Mucosa of stomach (tissue), 1 donor: ENCODE measurements around the gene CNOT6L.
"Not testable (repeated sequence)": the region's sequence is repeated elsewhere in the genome, so short reads cannot be mapped to it uniquely, and the experiment has no call there.

Experiments
- H3K27me3 ChIP-seq: one replicate; pipeline ENCODE4 v1.7.0; 2013; ENCODE audit warnings: mild to moderate bottlenecking, low read length; ENCODE audit not compliant: control insufficient read depth, insufficient read depth
- H3K36me3 ChIP-seq: one replicate; pipeline ENCODE4 v1.7.0; 2013; ENCODE audit warnings: low read length; ENCODE audit not compliant: control insufficient read depth, insufficient read depth
- H3K4me1 ChIP-seq: one replicate; pipeline ENCODE4 v1.7.0; 2013; ENCODE audit warnings: mild to moderate bottlenecking, low read length; ENCODE audit not compliant: control insufficient read depth, insufficient read depth
- H3K4me3 ChIP-seq: one replicate; pipeline ENCODE4 v1.7.0; 2013; ENCODE audit warnings: low read length
- H3K9ac ChIP-seq: one replicate; pipeline ENCODE4 v1.7.0; 2013; ENCODE audit warnings: mild to moderate bottlenecking, low read length, moderate library complexity
- H3K9me3 ChIP-seq: one replicate; pipeline ENCODE4 v1.7.0; 2013; ENCODE audit warnings: mild to moderate bottlenecking, low read length, moderate library complexity; ENCODE audit not compliant: control insufficient read depth
- donor health status: Pancreatic carcinoma.

Gene CNOT6L

DNA sequence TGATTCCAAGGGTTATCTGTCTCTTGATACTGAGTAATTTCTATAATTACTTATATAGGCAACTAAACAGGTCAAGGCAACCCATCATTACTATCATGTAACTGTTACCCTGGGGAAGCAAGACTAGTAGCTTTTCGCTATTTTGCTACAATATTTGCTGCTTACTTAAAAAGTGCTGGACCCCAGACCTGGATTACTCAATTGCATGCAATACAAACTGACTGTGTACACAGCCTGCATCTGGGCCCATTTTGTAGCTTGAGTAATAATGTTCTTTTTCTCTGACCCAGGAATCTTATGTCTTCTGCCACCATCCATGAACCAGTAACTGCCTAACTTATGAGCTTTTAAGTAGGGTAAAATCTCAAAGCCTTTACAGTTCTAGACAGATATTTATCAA, 53.4 kb downstream of the CNOT6L start:
- Histone ChIP-seq H3K9me3 (no peaks in the 10 kb centered on the region), H3K36me3 (no peaks in the 10 kb centered on the region), H3K27me3 (no peaks in the 10 kb centered on the region)

DNA sequence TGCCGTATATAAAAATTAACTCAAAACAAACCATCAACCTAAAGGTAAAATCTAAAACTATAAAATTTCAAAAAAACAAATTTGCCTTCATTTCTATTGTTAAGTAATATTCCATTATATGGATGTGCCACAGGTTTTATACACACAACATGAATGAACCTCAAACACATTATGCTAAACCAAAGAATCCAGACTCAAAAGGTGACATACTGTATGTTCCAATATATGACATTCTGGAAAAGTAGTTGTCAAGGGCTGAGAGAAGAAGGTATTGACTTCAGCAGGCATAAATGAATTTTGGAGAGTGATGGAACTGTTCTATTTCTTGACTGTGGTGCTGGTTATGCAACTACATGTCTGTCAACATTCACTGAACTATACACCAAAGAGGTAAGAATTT, 56.6 kb downstream of the CNOT6L start:
- Histone ChIP-seq H3K9ac (no peak overlapping the region), H3K36me3 (no peaks in the 10 kb centered on the region), H3K4me1 (no peaks in the 10 kb centered on the region), H3K27me3 (no peaks in the 10 kb centered on the region), H3K9me3 (no peaks in the 10 kb centered on the region), H3K4me3 (no peak overlapping the region)

More for the DNA sequence above, 53.4 kb downstream of the CNOT6L start:
- H3K4me1 ChIP-seq = no peaks in the 10 kb centered on the region
- no peak overlapping the region for H3K9ac ChIP-seq
- H3K4me3 ChIP-seq = no peak overlapping the region

DNA sequence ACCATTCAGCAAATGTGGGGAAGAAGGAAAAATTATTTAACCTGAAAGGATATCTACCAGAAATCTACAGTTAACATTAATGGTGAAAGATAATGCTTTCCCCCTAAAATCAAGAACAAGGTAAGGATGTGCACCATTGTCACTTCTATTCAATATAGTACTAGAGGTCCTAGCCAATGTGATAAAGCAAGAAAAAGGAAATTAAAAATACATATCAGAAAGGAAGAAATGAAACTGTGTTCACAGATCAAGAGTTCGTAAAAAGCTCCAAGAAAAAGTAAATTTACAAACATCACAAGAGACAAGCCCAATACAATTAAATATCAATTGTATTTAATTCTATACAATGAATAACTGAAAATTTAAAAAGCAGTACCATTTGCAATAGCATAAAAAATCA, 57.6 kb downstream of the CNOT6L start:
- H3K9me3 ChIP-seq = no peaks in the 10 kb centered on the region
- H3K27me3 ChIP-seq = no peaks in the 10 kb centered on the region
- no peak overlapping the region for H3K4me3 ChIP-seq
- H3K9ac ChIP-seq = no peak overlapping the region
- H3K36me3 ChIP-seq = no peaks in the 10 kb centered on the region
- H3K4me1 ChIP-seq = no peaks in the 10 kb centered on the region

DNA sequence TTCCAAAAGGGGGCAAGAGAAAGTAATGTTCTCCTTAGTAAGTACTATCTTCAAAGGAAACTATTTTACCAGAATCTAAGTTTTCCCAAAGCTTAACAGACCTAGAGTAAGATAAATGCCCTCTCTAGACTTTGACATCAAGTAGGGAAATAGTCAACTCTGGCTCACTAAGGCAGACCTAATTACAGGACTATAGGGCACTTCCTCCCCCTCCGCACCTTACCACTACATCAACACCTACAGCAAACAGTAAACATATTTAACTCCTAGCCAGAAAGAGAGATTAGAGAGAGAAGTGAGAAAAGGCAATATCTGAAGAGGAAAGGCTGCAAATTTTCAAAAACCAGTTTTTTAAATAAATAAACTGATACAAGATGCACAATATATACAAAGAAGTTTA, 60.4 kb downstream of the CNOT6L start:
- H3K36me3 ChIP-seq = no peaks in the 10 kb centered on the region
- H3K27me3 ChIP-seq = no peaks in the 10 kb centered on the region
- no peaks in the 10 kb centered on the region for H3K4me1 ChIP-seq
- H3K9me3 ChIP-seq = no peaks in the 10 kb centered on the region
- no peak overlapping the region for H3K9ac ChIP-seq
- H3K4me3 ChIP-seq = no peak overlapping the region

DNA sequence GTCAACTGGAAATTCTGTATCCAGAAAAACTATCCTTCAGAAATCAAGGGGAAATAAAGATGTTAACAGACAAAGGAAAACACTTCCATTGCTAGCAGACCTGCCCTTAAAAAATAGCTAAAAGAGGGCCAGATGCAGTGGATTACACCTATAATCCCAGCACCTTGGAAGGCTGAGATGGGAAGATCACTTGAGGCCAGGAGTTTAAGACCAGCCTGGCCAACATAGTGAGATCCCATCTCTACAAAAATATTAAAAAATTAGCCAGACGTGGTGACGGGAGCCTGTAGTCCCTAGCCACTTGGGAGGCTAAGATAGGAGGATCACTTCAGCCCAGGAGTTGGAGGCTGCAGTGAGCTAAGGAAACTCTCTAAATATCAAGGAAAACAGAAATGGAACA, 67.4 kb downstream of the CNOT6L start:
- Histone ChIP-seq H3K36me3 (no peaks in the 10 kb centered on the region), H3K4me3 (no peak overlapping the region), H3K4me1 (no peaks in the 10 kb centered on the region), H3K27me3 (no peaks in the 10 kb centered on the region), H3K9ac (no peak overlapping the region), H3K9me3 (no peaks in the 10 kb centered on the region)

DNA sequence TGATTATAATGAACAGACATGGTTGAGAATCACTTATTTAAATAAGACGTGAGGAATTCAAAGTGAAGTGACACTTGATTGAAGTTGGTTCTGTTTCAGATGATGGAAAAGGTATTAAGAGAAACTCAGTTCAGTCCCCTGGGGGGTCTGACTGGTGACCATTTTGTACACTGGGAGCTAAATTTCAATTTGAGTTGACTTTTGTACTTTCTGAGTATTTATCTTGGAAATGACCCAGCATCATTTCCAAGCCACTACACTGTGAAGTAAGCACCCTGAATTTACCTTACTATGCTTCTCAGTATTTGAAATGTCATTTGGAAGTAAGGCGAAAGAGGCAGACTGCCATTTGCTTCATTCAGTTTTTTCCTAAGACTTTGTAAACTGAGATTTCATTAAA, 73.4 kb downstream of the CNOT6L start:
- H3K36me3 ChIP-seq = no peaks in the 10 kb centered on the region
- H3K4me1 ChIP-seq = no peaks in the 10 kb centered on the region
- H3K9me3 ChIP-seq = no peaks in the 10 kb centered on the region
- H3K9ac ChIP-seq = no peak overlapping the region
- no peak overlapping the region for H3K4me3 ChIP-seq
- no peaks in the 10 kb centered on the region for H3K27me3 ChIP-seq

DNA sequence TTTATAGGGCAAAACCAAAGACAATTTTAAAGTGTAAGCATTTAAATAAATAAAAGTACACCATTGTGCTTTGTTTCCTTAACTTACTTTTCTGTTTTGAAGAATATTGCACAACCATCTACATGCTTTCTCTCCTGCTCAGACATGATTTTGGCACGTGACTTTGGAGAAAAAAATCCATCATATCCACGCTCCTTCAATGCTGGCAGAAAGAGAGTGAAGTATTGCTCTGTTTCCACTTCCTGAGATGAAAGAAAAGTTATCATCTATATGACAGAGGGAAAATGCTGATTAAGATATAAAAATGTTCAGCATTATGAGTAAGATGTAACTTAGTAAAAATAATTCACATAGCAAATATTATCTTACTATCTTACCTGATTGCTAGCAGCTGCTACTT, 77.1 kb downstream of the CNOT6L start:
- Histone ChIP-seq H3K9me3 (no peaks in the 10 kb centered on the region), H3K36me3 (no peaks in the 10 kb centered on the region), H3K4me3 (no peak overlapping the region), H3K9ac (no peak overlapping the region), H3K4me1 (no peaks in the 10 kb centered on the region), H3K27me3 (no peaks in the 10 kb centered on the region)

DNA sequence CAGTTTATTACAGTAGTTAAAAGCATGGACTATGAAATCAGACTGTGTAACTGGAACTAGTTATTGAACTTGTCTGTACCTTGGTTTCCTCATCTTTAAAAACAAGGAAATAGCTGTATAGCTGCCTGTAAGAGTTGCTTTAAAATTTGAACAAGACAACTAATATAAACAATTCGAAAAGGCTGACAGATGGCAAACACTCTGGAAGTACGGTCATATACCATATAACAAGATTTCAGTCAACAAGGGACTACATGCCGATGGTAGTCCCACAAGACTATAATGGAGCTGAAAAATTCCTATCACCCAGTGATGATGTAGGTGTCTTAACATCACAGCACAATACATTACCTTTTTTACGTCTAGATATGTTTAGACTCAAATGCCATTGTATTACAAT, 78.7 kb downstream of the CNOT6L start:
- Histone ChIP-seq H3K9me3 (no peaks in the 10 kb centered on the region), H3K4me3 (no peak overlapping the region), H3K27me3 (no peaks in the 10 kb centered on the region), H3K36me3 (no peaks in the 10 kb centered on the region), H3K4me1 (no peaks in the 10 kb centered on the region), H3K9ac (no peak overlapping the region)

DNA sequence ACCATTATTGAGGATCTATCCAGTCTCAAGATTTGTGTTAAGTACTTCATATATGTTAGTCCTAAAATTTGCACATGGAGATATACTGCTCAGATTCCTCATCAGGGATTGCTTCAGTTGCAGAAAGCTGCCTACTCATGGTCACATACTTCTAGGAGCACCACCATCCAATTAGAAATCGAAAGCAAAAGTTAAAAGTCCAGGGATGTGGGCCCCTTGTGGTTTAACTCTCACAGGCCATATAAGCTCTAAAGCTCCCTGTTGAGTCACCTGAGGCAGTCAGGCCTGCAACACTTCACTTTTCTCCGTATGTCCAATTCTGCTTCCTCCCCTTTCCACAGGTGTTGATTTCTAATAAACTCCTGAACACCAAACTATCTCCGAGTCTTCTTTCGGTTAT, 84.2 kb downstream of the CNOT6L start:
- Histone ChIP-seq H3K9ac (no peak overlapping the region), H3K4me1 (no peaks in the 10 kb centered on the region), H3K36me3 (no peaks in the 10 kb centered on the region), H3K9me3 (no peaks in the 10 kb centered on the region), H3K27me3 (no peaks in the 10 kb centered on the region), H3K4me3 (no peak overlapping the region)

DNA sequence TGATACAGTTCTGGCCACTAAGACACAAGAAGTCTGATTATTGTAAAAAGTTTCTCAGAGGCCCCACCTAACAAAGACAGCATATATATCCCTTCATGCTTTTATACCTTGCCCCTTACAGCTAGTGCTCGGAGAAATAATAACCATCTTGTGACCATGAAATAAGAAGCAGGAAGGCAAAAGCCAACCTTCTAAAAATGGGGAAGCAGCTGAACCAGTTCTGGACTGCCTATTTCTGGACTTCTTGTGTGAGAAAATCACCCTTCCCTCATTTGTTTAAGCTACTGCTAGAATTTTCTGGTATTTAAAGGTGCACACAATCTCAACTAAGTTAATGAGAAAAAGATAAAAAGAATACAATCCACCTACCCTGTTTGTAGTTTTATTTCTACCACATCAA, 87.5 kb downstream of the CNOT6L start:
- Histone ChIP-seq H3K4me1 (no peaks in the 10 kb centered on the region), H3K36me3 (no peaks in the 10 kb centered on the region), H3K9ac (no peak overlapping the region), H3K9me3 (no peaks in the 10 kb centered on the region), H3K27me3 (no peaks in the 10 kb centered on the region), H3K4me3 (no peak overlapping the region)

DNA sequence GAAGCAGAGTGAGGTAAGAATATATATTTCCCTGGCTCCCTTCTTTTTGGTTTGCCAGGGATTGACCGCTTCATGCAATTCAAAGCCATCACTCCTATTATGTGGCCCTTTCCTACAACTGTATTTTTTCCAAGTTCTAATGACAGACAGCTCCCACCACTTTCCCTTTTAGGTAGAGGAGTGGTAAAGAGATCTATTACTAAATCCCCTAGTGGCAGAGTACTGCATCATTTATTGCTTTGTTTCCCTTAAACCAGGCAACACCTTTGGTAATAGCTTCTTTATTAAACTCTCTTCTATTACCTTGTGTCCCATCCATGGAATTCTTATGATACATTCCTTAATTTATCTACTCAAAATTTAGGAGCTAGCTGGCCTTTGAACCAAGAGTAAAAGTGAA, 90.7 kb downstream of the CNOT6L start:
- no peaks in the 10 kb centered on the region for H3K36me3 ChIP-seq

DNA sequence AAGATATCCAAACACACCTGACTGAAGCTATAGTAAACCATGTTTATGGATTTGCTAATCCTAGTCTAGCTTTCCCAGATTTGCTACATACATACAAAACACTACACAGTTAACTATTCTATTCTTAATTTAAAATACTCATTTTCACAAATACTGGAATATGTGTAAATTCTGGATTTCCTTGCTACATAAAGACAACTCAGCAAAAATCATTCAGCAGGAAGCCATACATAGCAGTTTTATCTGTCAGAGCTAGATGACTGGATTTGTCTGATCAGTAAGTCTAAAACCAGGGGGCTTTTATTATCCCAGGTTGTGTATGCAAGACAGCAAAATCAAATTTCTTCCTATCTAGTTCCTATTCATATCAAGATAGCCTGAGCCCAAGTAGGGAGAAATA, 98.1 kb downstream of the CNOT6L start:
- Histone ChIP-seq H3K27me3 (no peaks in the 10 kb centered on the region), H3K4me1 (no peaks in the 10 kb centered on the region), H3K9ac (no peak overlapping the region), H3K36me3 (no peaks in the 10 kb centered on the region), H3K9me3 (no peaks in the 10 kb centered on the region), H3K4me3 (no peak overlapping the region)

More for the DNA sequence above, 90.7 kb downstream of the CNOT6L start:
- Histone ChIP-seq H3K9me3 (no peaks in the 10 kb centered on the region), H3K4me1 (no peaks in the 10 kb centered on the region), H3K9ac (no peak overlapping the region), H3K27me3 (no peaks in the 10 kb centered on the region), H3K4me3 (no peak overlapping the region)

DNA sequence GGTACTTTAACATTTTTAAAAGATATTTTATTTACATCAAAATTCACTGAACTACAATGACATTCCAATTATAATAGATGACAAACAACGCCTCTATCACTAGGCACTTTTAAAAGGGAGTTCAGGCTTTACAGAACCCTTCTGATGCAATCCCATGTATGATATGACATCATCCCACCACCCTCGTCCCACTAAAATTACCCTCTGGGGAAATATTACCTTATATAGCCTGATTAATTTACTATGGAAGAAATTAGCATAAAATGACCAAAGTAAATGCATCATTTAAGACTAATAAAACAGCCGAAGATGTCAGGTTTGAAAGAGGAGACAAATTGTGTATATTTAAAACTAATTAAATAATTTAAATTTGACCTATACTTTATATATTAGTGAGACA, 100.7 kb downstream of the CNOT6L start:
- not testable (repeated sequence) for H3K9ac ChIP-seq, H3K4me3 ChIP-seq, H3K9me3 ChIP-seq, H3K4me1 ChIP-seq, H3K36me3 ChIP-seq, H3K27me3 ChIP-seq
